Neural cell (in vitro differentiated cells): ENCODE results near the gene KERA. TPM values are rescaled to one million over a fixed set of nuclear protein-coding genes. Genes with fewer than 3 reads are reported as not detected.

ENCODE experiments used
- H2AFZ ChIP-seq: fragments of 200-600, 300-800 bp; sonication (generic), shearing (Covaris generic); 2 replicates; pipeline ENCODE4 v1.6.0; 2014; ENCODE audit warnings: low read depth, mild to moderate bottlenecking, antibody characterized with exemption, low read length, moderate library complexity
- H3F3A ChIP-seq: fragments of 200-600 bp; shearing (Covaris generic); 2 replicates; pipeline ENCODE4 v1.6.1; 2016; ENCODE audit warnings: mild to moderate bottlenecking, moderate library complexity, mixed read lengths, antibody characterized with exemption, low read length; ENCODE audit not compliant: insufficient read depth, poor library complexity, severe bottlenecking
- H3K27ac ChIP-seq: fragments of 200-600, 300-800 bp; sonication (generic), shearing (Covaris generic); 2 replicates; pipeline ENCODE4 v1.5.1; 2014; ENCODE audit warnings: mild to moderate bottlenecking, low read length, moderate library complexity
- H3K27me3 ChIP-seq: fragments of 300-800, 200-600 bp; sonication (generic), shearing (Covaris generic); 2 replicates; pipeline ENCODE4 v1.6.0; 2014; ENCODE audit warnings: mild to moderate bottlenecking, low read depth, low read length, moderate library complexity; ENCODE audit not compliant: insufficient read depth
- H3K36me3 ChIP-seq: fragments of 300-800, 200-600 bp; sonication (generic), shearing (Covaris generic); 2 replicates; pipeline ENCODE4 v1.5.1; 2014; ENCODE audit warnings: mild to moderate bottlenecking, antibody characterized with exemption, low read length, moderate library complexity; ENCODE audit not compliant: insufficient read depth
- H3K4me2 ChIP-seq: fragments of 300-800, 200-600 bp; sonication (generic), shearing (Covaris generic); 2 replicates; pipeline ENCODE4 v1.6.0; 2014; ENCODE audit warnings: mild to moderate bottlenecking, low read length
- H3K4me3 ChIP-seq: fragments of 300-800, 200-600 bp; sonication (generic), shearing (Covaris generic); 2 replicates; pipeline ENCODE4 v1.5.1; 2014; ENCODE audit warnings: mild to moderate bottlenecking, low read length, moderate library complexity
- H3K79me2 ChIP-seq: fragments of 200-600 bp; shearing (Covaris generic); replicated peaks from 2 replicates; pipeline ENCODE4 v1.6.0; 2014; ENCODE audit warnings: mild to moderate bottlenecking, low read length, moderate library complexity; ENCODE audit not compliant: insufficient read depth
- H3K9ac ChIP-seq: fragments of 300-800, 200-600 bp; sonication (generic), shearing (Covaris generic); 2 replicates; pipeline ENCODE4 v1.6.1; 2016; ENCODE audit warnings: mild to moderate bottlenecking, low read length, mixed read lengths
- H3K9me2 ChIP-seq: fragments of 200-600 bp; shearing (Covaris generic); 2 replicates; pipeline ENCODE4 v1.6.1; 2016; ENCODE audit warnings: mild to moderate bottlenecking, low read length, mixed read lengths; ENCODE audit not compliant: insufficient read depth
- H3K9me3 ChIP-seq: fragments of 200-600, 300-800 bp; sonication (generic), shearing (Covaris generic); 2 replicates; pipeline ENCODE4 v1.6.1; 2016; ENCODE audit warnings: mild to moderate bottlenecking, mixed run types, low read length, moderate library complexity, mixed read lengths
- H4K20me1 ChIP-seq: fragments of 200-600 bp; shearing (Covaris generic); 2 replicates; pipeline ENCODE4 v1.6.1; 2016; ENCODE audit warnings: mild to moderate bottlenecking, mixed run types; ENCODE audit not compliant: insufficient read depth
- EP300 ChIP-seq: fragments of 450-650 bp; conservative IDR thresholded peaks from 2 replicates; pipeline ENCODE4 v1.6.1; 2014; ENCODE audit warnings: antibody characterized with exemption, mild to moderate bottlenecking, moderate library complexity; ENCODE audit not compliant: poor library complexity, severe bottlenecking
- EZH2 ChIP-seq: fragments of 200-600, 300-800 bp; shearing (Covaris generic), sonication (generic); IDR thresholded peaks from 2 replicates; pipeline ENCODE4 v1.6.1; 2014; ENCODE audit warnings: antibody characterized with exemption, low read length, borderline replicate concordance, mild to moderate bottlenecking; ENCODE audit not compliant: insufficient read depth, poor library complexity, severe bottlenecking
- MXI1 ChIP-seq: fragments of 450-650 bp; conservative IDR thresholded peaks from 2 replicates; pipeline ENCODE4 v1.6.1; 2014; ENCODE audit warnings: antibody characterized with exemption, mild to moderate bottlenecking; ENCODE audit not compliant: poor library complexity, severe bottlenecking
- POLR2AphosphoS5 ChIP-seq: IDR thresholded peaks from 2 replicates; pipeline ENCODE4 v1.6.1; 2012
- RAD21 ChIP-seq: fragments of 450-650 bp; conservative IDR thresholded peaks from 2 replicates; pipeline ENCODE4 v1.6.1; 2014; ENCODE audit warnings: antibody characterized with exemption, mild to moderate bottlenecking, moderate library complexity
- SMC3 ChIP-seq: fragments of 450-650 bp; conservative IDR thresholded peaks from 2 replicates; pipeline ENCODE4 v1.6.1; 2014; ENCODE audit warnings: antibody characterized with exemption, mild to moderate bottlenecking, moderate library complexity; ENCODE audit not compliant: poor library complexity
- TAF1 ChIP-seq: IDR thresholded peaks from 2 replicates; pipeline ENCODE4 v1.6.1; 2012; ENCODE audit warnings: low read depth
- polyA plus RNA-seq: library from polyadenylated mRNA; depleted of rRNA; stranded (reverse); fragments of >200 nt; gene quantifications from 2 replicates; pipeline ENCODE4 v1.2.3, GENCODE V29; 2014
- TF ChIP-seq, protein P1 (sequence below): fragments of 450-650 bp; IDR thresholded peaks from 2 replicates; pipeline ENCODE4 v1.5.1; 2014; ENCODE audit warnings: antibody characterized with exemption, mild to moderate bottlenecking, moderate library complexity; ENCODE audit not compliant: poor library complexity, severe bottlenecking
- TF ChIP-seq, protein P2 (sequence below): IDR thresholded peaks from 2 replicates; pipeline ENCODE4 v1.6.1; 2012; ENCODE audit warnings: borderline replicate concordance

Gene KERA
- polyA plus RNA-seq, 1 donor from 2014 or later, result not detected

DNA sequence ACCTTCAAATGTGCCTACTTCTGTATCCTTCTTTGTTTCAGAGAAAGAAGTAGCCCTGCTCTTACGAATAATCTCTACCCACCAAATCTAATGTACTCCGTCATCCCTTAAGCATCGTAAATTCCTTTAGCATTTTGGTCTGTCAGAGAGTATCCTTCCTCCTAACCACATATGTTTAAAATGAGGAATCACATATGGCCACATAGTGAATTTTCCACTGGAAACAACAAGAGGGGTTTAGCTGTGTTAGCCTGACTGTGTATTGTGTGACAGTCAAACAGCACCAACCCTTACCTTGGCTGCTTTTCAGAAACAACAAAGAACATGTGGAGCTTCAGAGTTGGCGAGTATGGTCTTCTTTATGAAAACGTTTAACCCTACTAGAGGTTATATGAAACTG lies 48.0 kb upstream of the KERA start:
- Histone ChIP-seq H3K4me2 (no peak overlapping the region), H3K79me2 (no peaks in the 10 kb centered on the region), H3K27me3 (no peaks in the 10 kb centered on the region), H3K4me3 (no peak overlapping the region), H3K9me3 (no peaks in the 10 kb centered on the region), H3K9me2 (no peaks in the 10 kb centered on the region), H3F3A (no peaks in the 10 kb centered on the region), H4K20me1 (no peaks in the 10 kb centered on the region), H3K27ac (no peak overlapping the region), H3K9ac (no peak overlapping the region), H3K36me3 (no peaks in the 10 kb centered on the region), H2AFZ (no peak overlapping the region)
- TF ChIP-seq, protein P1, sequence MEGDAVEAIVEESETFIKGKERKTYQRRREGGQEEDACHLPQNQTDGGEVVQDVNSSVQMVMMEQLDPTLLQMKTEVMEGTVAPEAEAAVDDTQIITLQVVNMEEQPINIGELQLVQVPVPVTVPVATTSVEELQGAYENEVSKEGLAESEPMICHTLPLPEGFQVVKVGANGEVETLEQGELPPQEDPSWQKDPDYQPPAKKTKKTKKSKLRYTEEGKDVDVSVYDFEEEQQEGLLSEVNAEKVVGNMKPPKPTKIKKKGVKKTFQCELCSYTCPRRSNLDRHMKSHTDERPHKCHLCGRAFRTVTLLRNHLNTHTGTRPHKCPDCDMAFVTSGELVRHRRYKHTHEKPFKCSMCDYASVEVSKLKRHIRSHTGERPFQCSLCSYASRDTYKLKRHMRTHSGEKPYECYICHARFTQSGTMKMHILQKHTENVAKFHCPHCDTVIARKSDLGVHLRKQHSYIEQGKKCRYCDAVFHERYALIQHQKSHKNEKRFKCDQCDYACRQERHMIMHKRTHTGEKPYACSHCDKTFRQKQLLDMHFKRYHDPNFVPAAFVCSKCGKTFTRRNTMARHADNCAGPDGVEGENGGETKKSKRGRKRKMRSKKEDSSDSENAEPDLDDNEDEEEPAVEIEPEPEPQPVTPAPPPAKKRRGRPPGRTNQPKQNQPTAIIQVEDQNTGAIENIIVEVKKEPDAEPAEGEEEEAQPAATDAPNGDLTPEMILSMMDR, result no peak
- TF ChIP-seq TAF1, result no peak
- no peak for TF ChIP-seq EZH2
- TF ChIP-seq, protein P2, sequence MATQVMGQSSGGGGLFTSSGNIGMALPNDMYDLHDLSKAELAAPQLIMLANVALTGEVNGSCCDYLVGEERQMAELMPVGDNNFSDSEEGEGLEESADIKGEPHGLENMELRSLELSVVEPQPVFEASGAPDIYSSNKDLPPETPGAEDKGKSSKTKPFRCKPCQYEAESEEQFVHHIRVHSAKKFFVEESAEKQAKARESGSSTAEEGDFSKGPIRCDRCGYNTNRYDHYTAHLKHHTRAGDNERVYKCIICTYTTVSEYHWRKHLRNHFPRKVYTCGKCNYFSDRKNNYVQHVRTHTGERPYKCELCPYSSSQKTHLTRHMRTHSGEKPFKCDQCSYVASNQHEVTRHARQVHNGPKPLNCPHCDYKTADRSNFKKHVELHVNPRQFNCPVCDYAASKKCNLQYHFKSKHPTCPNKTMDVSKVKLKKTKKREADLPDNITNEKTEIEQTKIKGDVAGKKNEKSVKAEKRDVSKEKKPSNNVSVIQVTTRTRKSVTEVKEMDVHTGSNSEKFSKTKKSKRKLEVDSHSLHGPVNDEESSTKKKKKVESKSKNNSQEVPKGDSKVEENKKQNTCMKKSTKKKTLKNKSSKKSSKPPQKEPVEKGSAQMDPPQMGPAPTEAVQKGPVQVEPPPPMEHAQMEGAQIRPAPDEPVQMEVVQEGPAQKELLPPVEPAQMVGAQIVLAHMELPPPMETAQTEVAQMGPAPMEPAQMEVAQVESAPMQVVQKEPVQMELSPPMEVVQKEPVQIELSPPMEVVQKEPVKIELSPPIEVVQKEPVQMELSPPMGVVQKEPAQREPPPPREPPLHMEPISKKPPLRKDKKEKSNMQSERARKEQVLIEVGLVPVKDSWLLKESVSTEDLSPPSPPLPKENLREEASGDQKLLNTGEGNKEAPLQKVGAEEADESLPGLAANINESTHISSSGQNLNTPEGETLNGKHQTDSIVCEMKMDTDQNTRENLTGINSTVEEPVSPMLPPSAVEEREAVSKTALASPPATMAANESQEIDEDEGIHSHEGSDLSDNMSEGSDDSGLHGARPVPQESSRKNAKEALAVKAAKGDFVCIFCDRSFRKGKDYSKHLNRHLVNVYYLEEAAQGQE, result no peak
- TF ChIP-seq EP300, result no peak
- TF ChIP-seq MXI1, result no peak
- TF ChIP-seq POLR2AphosphoS5, result no peak
- no peak for TF ChIP-seq RAD21
- TF ChIP-seq SMC3, result no peak

DNA sequence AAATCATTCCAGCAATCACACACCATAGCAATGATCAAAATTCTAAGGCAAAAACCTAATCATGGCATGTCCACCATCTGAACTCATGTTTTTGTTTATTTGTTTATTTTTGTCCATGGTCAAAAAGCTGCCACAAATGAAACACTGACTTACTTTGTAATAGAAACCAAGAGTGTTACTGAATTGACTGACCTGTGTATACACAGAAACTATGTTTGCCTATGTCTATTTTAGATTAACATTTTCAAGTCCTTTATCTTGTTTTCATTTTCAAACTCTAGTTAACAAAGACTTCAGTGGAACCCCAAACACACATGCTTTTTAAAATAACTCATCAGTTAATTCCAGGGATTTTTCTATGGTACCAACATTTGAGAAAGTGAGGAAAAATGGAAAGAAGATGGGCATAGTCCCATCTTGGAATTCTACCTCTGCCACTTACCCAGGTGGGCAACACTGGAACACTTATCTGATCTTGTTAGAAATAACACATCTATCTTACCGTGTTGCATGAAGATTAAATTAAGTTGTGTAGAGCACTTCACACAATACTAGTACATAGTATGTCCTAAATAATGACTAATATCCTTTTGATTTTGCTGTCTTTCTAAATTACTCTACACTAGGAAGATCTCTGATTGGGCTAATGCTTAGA lies 47.1 kb upstream of the KERA start:
- no peaks in the 10 kb centered on the region for H3K9me3 ChIP-seq
- no peak overlapping the region for H3K4me2 ChIP-seq
- no peaks in the 10 kb centered on the region for H3F3A ChIP-seq
- H3K27me3 ChIP-seq, result no peaks in the 10 kb centered on the region
- no peaks in the 10 kb centered on the region for H3K9me2 ChIP-seq
- H3K36me3 ChIP-seq, result no peaks in the 10 kb centered on the region
- no peaks in the 10 kb centered on the region for H3K79me2 ChIP-seq
- no peak overlapping the region for H3K27ac ChIP-seq
- no peak overlapping the region for H3K4me3 ChIP-seq
- H3K9ac ChIP-seq, result no peak overlapping the region
- no peak overlapping the region for H2AFZ ChIP-seq
- no peaks in the 10 kb centered on the region for H4K20me1 ChIP-seq
- TF ChIP-seq EZH2 (no peak), EP300 (no peak), TAF1 (no peak), POLR2AphosphoS5 (no peak), RAD21 (no peak), SMC3 (no peak), MXI1 (no peak)
- TF ChIP-seq, protein P1, result no peak
- TF ChIP-seq, protein P2, result no peak
